DND-41 (cell line): Measurements from ENCODE around the gene AOC2.

Source experiments
- ATAC-seq: fragments of 200-7000 bp; cut with Tn5 transposase; 3 replicates; pipeline ENCODE4 v1.9.1; 2021; ENCODE audit warnings: low read depth; ENCODE audit not compliant: insufficient read depth
- DNase-seq: peaks from one replicate; pipeline ENCODE4 v3.0.0-alpha.2; 2020
- H2AFZ ChIP-seq: 2 replicates; pipeline ENCODE4 v1.6.0; 2012; ENCODE audit warnings: low read depth, low read length
- H3K27ac ChIP-seq: 2 replicates; pipeline ENCODE4 v1.5.1; 2012; ENCODE audit warnings: low read length, inconsistent platforms
- H3K27me3 ChIP-seq: fragments of 200-600 bp; sonication (generic); 2 replicates; pipeline ENCODE4 v1.6.0; 2012; ENCODE audit warnings: low read length, mild to moderate bottlenecking, inconsistent platforms; ENCODE audit not compliant: insufficient read depth, poor library complexity
- H3K36me3 ChIP-seq: 2 replicates; pipeline ENCODE4 v1.5.1; 2012; ENCODE audit warnings: low read length, inconsistent platforms; ENCODE audit not compliant: insufficient read depth
- H3K4me1 ChIP-seq: 2 replicates; pipeline ENCODE4 v1.5.1; 2012; ENCODE audit warnings: mild to moderate bottlenecking, low read length; ENCODE audit not compliant: insufficient read depth
- H3K4me2 ChIP-seq: 2 replicates; pipeline ENCODE4 v1.6.0; 2012; ENCODE audit warnings: mild to moderate bottlenecking, moderate library complexity, low read length, inconsistent platforms; ENCODE audit not compliant: insufficient read depth
- H3K4me3 ChIP-seq, 2 experiments: fragments of 200-600 bp in 1 of 2; shearing (Covaris generic) in 1 of 2; 2 replicates each; pipeline ENCODE4 v1.5.1; 2012 to 2016; ENCODE audit warnings: inconsistent platforms in 2 of 2, low read length in 2 of 2, mild to moderate bottlenecking in 2 of 2, low read depth in 1 of 2, moderate library complexity in 1 of 2
- H3K79me2 ChIP-seq: 2 replicates; pipeline ENCODE4 v1.6.0; 2012; ENCODE audit warnings: low read length, inconsistent platforms; ENCODE audit not compliant: insufficient read depth
- H3K9ac ChIP-seq: 2 replicates; pipeline ENCODE4 v1.6.0; 2012; ENCODE audit warnings: low read depth, mild to moderate bottlenecking, inconsistent platforms, low read length, moderate library complexity
- H3K9me3 ChIP-seq: 2 replicates; pipeline ENCODE4 v1.5.1; 2012; ENCODE audit warnings: low read length, moderate library complexity, mild to moderate bottlenecking, inconsistent platforms; ENCODE audit not compliant: insufficient read depth, severe bottlenecking
- H4K20me1 ChIP-seq: 2 replicates; pipeline ENCODE4 v1.6.0; 2012; ENCODE audit warnings: low read length; ENCODE audit not compliant: insufficient read depth
- CTCF ChIP-seq: IDR thresholded peaks from 2 replicates; pipeline ENCODE4 v1.5.1; 2012; ENCODE audit warnings: borderline replicate concordance, low read length, moderate library complexity, mild to moderate bottlenecking; ENCODE audit not compliant: poor library complexity, severe bottlenecking; ENCODE audit errors: extremely low read depth
- EZH2 ChIP-seq: IDR thresholded peaks from 3 replicates; pipeline ENCODE4 v1.6.1; 2012; ENCODE audit warnings: borderline replicate concordance, low read depth, mild to moderate bottlenecking, moderate library complexity, low read length, inconsistent platforms; ENCODE audit not compliant: severe bottlenecking

AOC2 gene

DNA sequence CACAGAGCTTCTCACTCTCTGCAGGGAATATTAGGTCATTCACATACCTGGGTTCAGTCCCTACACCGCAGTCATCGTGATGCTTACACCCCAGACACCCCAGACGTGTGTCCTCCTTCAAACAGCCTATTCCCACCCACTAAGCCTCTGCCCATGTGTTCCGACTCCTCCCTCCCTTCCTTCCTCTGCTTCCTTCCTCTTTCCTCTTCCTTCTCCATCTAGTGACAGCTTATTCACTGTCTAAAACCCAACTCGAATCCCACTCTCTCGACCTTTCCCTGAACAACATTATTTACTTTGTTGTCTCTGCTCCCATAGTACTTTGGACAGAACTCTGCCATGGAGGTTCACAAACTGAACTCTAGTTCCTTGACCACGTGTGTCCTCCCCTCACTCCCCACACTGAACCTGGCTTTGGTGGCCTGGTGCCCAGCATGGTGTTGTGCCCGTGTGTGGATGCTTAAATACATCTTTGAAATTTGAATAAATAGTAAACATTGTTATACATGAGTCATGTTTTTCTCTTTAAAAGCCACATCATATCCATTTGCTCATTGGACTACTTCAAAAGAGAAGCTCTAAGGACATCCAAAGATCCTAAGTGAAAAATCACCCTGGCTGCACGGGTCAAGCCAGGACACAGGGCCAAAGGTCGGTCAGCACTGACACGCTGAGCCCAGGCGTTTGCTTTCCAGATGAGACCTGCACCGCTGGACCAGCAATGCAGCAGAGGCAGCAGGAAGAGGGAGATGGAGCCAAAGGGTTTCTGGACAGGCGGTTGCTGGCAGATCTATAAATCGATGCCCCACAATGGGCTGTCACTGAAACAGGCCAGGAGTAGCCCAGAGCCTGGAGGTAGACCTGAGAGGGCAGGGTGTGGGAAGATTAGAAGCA, 42.1 kb downstream of the AOC2 start:
- Histone ChIP-seq H3K4me3 (no peak overlapping the region), H3K27ac (no peak overlapping the region), H3K4me1 (no peaks in the 10 kb centered on the region), H3K36me3 (no peaks in the 10 kb centered on the region), H2AFZ (no peak overlapping the region), H3K27me3 (peaks cover 22% of the 10 kb centered on the region), H3K4me2 (no peak overlapping the region), H3K9me3 (no peaks in the 10 kb centered on the region), H3K79me2 (no peaks in the 10 kb centered on the region), H4K20me1 (no peaks in the 10 kb centered on the region), H3K9ac (no peak overlapping the region)
- no peak for ATAC-seq
- no peak for TF ChIP-seq CTCF
- no peak for TF ChIP-seq EZH2
- no peak for DNase-seq

DNA sequence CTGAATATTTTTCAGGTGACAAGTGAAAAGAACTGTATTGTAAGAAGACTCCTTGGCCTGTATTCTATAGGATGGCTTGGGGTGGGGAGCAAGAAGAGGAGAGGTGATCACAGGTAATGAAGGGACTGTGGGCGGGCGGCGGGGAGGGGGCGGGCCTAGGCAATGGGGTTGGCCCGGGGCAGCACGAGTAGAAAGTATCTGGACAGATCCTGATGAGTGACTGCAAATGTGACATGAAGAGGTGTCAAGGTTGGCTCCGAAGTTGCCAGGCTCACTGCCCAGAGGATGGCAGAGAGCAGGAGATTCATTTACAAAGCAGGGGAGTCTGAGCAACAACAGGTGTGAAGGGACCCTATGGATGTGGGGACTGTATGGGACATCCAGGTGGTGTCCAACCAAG, 45.4 kb downstream of the AOC2 start:
- no peak overlapping the region for H3K4me2 ChIP-seq
- H3K4me1 ChIP-seq, result no peaks in the 10 kb centered on the region
- H3K4me3 ChIP-seq, result no peak overlapping the region
- no peak overlapping the region for H3K27ac ChIP-seq
- no peaks in the 10 kb centered on the region for H3K79me2 ChIP-seq
- no peak overlapping the region for H3K9ac ChIP-seq
- no peaks in the 10 kb centered on the region for H4K20me1 ChIP-seq
- no peak overlapping the region for H2AFZ ChIP-seq
- no peak for DNase-seq
- ATAC-seq, result no peak
- no peaks in the 10 kb centered on the region for H3K9me3 ChIP-seq
- TF ChIP-seq CTCF (no peak), EZH2 (no peak)
- no peaks in the 10 kb centered on the region for H3K36me3 ChIP-seq
- peaks cover 14% of the 10 kb centered on the region for H3K27me3 ChIP-seq

- ATAC-seq, result no peak
- H3K4me1 ChIP-seq, result no peaks in the 10 kb centered on the region
- no peak for DNase-seq
- no peaks in the 10 kb centered on the region for H3K36me3 ChIP-seq
- no peak overlapping the region for H2AFZ ChIP-seq
- H3K27me3 ChIP-seq, result peaks cover 18% of the 10 kb centered on the region
- H3K4me3 ChIP-seq, result no peak overlapping the region
- H3K9ac ChIP-seq, result no peak overlapping the region
- H3K4me2 ChIP-seq, result no peak overlapping the region
- H3K9me3 ChIP-seq, result no peaks in the 10 kb centered on the region
- no peaks in the 10 kb centered on the region for H3K79me2 ChIP-seq
- no peak overlapping the region for H3K27ac ChIP-seq
- no peaks in the 10 kb centered on the region for H4K20me1 ChIP-seq
- TF ChIP-seq CTCF (no peak), EZH2 (no peak)
Observed at GRCh38 chr17:42891539-42892152, 47.3 kb downstream of the AOC2 start.
